ENCODE data around the gene SLC2A1. TPM values are rescaled to one million over a fixed set of nuclear protein-coding genes. Genes with fewer than 3 reads are reported as not detected.

SLC2A1 gene
- total RNA-seq, 1 donor from 2014 or later, result 303 TPM

DNA sequence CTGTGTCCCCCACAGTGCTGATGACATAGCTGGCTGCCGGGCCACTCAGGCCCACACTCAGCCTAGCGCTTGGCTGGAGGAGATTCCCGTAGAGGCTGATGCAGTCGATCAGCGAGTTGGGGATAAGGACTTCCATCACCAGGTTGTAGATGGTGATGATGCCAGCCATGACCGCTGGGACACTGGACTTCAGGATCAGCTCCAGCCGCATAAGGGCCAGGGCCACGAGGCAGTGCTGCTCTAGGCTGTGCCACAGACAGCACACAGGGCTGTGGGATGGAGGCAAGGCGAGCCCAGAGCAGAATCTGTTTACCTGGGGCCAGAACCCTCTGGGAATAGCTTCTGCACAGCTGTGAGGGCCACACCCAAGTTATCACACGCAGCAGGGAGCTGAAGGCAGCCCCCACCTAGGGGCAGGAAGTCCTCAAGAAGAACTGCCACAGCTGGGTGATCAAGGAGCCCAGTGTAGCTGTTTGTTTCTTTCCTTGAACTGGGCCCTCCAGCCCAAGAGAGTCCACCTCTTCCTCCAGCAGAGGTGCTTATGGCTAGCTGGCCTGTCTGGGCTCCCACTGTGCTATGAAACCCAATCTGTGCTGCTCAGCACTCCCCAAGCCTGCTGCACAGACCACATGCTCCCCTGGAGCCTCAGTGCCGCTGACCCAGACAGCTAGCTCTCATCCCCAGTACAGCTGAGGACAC lies 6.2 kb downstream of the SLC2A1 start:
- no peak for DNase-seq (ENCODE audit: low spot score)
- Histone ChIP-seq H3K9me3 (ENCODE audit: low read depth) (no peaks in the 10 kb centered on the region), H2AFZ (replicated peaks) (no peak overlapping the region), H3K4me3 (peak overlapping the region; percentile 100), H3F3A (ENCODE audit: low read depth) (peaks cover 3% of the 10 kb centered on the region), H3K4me2 (peak overlapping the region; percentile 100), H3K36me3 (peaks cover 3% of the 10 kb centered on the region), H3K79me2 (ENCODE audit: low read depth) (peaks cover 100% of the 10 kb centered on the region), H4K20me1 (ENCODE audit: low read depth) (peaks cover 100% of the 10 kb centered on the region), H3K4me1 (peaks cover 80% of the 10 kb centered on the region), H3K27ac (peak overlapping the region; percentile 31), H3K27me3 (no peaks in the 10 kb centered on the region), H3K9ac (no peak overlapping the region)
- peaks cover 10% of the 10 kb centered on the region for H3K27me3 Mint-ChIP-seq (ENCODE audit: insufficient read depth, low read depth)
- peak overlapping the region; percentile 98 for H3K4me3 Mint-ChIP-seq
- no peaks in the 10 kb centered on the region for H3K9me3 Mint-ChIP-seq
- TF ChIP-seq EZH2phosphoT487 (IDR thresholded peaks at IDR 0.05) (no peak), EZH2 (IDR thresholded peaks at IDR 0.05) (no peak)
- TF ChIP-seq, protein P1, sequence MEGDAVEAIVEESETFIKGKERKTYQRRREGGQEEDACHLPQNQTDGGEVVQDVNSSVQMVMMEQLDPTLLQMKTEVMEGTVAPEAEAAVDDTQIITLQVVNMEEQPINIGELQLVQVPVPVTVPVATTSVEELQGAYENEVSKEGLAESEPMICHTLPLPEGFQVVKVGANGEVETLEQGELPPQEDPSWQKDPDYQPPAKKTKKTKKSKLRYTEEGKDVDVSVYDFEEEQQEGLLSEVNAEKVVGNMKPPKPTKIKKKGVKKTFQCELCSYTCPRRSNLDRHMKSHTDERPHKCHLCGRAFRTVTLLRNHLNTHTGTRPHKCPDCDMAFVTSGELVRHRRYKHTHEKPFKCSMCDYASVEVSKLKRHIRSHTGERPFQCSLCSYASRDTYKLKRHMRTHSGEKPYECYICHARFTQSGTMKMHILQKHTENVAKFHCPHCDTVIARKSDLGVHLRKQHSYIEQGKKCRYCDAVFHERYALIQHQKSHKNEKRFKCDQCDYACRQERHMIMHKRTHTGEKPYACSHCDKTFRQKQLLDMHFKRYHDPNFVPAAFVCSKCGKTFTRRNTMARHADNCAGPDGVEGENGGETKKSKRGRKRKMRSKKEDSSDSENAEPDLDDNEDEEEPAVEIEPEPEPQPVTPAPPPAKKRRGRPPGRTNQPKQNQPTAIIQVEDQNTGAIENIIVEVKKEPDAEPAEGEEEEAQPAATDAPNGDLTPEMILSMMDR (IDR thresholded peaks at IDR 0.05), result no peak
- peaks cover 81% of the 10 kb centered on the region for H3K4me1 Mint-ChIP-seq
- peaks cover 48% of the 10 kb centered on the region for H3K36me3 Mint-ChIP-seq
- no peak overlapping the region for H3K27ac Mint-ChIP-seq

DNA sequence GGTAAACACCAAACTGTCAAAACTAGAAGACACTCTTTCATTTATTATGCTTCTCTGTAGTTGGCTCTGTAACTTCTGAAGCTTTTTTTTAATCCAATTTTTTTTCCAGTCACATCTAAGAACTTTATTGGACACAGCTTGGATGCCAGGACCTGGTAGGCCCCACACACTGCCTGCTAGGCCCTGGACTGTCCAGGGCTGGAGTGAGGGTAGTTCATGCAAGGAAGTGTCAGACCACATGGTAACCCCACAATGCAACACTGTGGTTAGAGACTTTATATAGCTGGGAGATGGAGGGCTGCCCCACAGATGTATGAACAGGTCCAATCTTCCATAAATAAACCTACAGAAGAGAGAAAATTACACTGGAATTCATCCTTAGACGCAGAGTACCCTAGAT lies 7.1 kb downstream of the SLC2A1 start:
- Histone ChIP-seq H4K20me1 (ENCODE audit: low read depth) (peaks cover 100% of the 10 kb centered on the region), H3K36me3 (peaks cover 3% of the 10 kb centered on the region), H3K79me2 (ENCODE audit: low read depth) (peaks cover 100% of the 10 kb centered on the region), H3K4me3 (peak overlapping the region; percentile 1), H3F3A (ENCODE audit: low read depth) (peaks cover 3% of the 10 kb centered on the region), H3K9me3 (ENCODE audit: low read depth) (no peaks in the 10 kb centered on the region), H3K27ac (no peak overlapping the region), H3K9ac (no peak overlapping the region), H3K4me2 (peak overlapping the region; percentile 100), H3K4me1 (peaks cover 80% of the 10 kb centered on the region), H2AFZ (replicated peaks) (no peak overlapping the region), H3K27me3 (no peaks in the 10 kb centered on the region)
- TF ChIP-seq EZH2 (IDR thresholded peaks at IDR 0.05) (no peak), EZH2phosphoT487 (IDR thresholded peaks at IDR 0.05) (no peak)
- TF ChIP-seq, protein P1 (IDR thresholded peaks at IDR 0.05), result no peak
- DNase-seq (ENCODE audit: low spot score), result no peak
- Mint-ChIP-seq H3K36me3 (peaks cover 45% of the 10 kb centered on the region), H3K4me1 (peaks cover 86% of the 10 kb centered on the region), H3K9me3 (no peaks in the 10 kb centered on the region), H3K4me3 (peak overlapping the region; percentile 67), H3K27me3 (ENCODE audit: insufficient read depth, low read depth) (peaks cover 7% of the 10 kb centered on the region), H3K27ac (no peak overlapping the region)

DNA sequence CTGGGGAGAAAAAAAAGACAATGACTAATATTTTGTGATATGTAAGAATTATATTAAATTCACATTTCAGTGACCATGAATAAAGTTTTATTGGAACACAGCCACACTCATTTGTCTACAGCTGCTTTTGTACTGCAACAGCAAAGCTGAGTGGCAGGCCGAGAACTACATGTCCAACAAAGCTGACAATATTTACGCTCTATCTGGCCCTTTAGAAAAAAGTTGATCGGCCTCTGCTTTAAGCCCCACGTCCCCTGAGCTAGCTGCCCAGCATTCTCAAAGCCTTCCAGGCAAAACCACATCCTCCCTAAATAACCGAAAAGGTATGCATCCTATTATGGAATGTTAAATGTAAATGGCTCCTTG lies 8.6 kb downstream of the SLC2A1 start:
- H4K20me1 ChIP-seq (ENCODE audit: low read depth), result peaks cover 100% of the 10 kb centered on the region
- no peak overlapping the region for H3K27ac ChIP-seq
- H3K27me3 ChIP-seq, result no peaks in the 10 kb centered on the region
- no peaks in the 10 kb centered on the region for H3K9me3 ChIP-seq (ENCODE audit: low read depth)
- no peaks in the 10 kb centered on the region for H3K9me3 Mint-ChIP-seq
- H3K4me3 ChIP-seq, result peak overlapping the region; percentile 9
- no peak for TF ChIP-seq EZH2 (IDR thresholded peaks at IDR 0.05)
- TF ChIP-seq EZH2phosphoT487 (IDR thresholded peaks at IDR 0.05), result no peak
- TF ChIP-seq, protein P1 (IDR thresholded peaks at IDR 0.05), result no peak
- H3K4me2 ChIP-seq, result peak overlapping the region; percentile 54
- peak overlapping the region; percentile 73 for H3K4me3 Mint-ChIP-seq
- no peak overlapping the region for H3K9ac ChIP-seq
- H3K27me3 Mint-ChIP-seq (ENCODE audit: insufficient read depth, low read depth), result peaks cover 5% of the 10 kb centered on the region
- no peak overlapping the region for H2AFZ ChIP-seq (replicated peaks)
- peak overlapping the region; percentile 74 for H3K27ac Mint-ChIP-seq
- H3F3A ChIP-seq (ENCODE audit: low read depth), result peaks cover 3% of the 10 kb centered on the region
- H3K36me3 ChIP-seq, result no peaks in the 10 kb centered on the region
- H3K4me1 Mint-ChIP-seq, result peaks cover 89% of the 10 kb centered on the region
- DNase-seq (ENCODE audit: low spot score), result no peak
- H3K4me1 ChIP-seq, result peaks cover 70% of the 10 kb centered on the region
- peaks cover 41% of the 10 kb centered on the region for H3K36me3 Mint-ChIP-seq
- peaks cover 100% of the 10 kb centered on the region for H3K79me2 ChIP-seq (ENCODE audit: low read depth)

Measured in neural progenitor cell (in vitro differentiated cells).